ENCODE data around the gene USP6NL. TPM values are rescaled to one million over a fixed set of nuclear protein-coding genes. Genes with fewer than 3 reads are reported as not detected.

USP6NL gene
- total and polyA plus RNA-seq, 10 of the 15 experiments (the other 5 are each of a cell fraction or from before 2014, with no cell fraction given): 4.0 to 27.7 (median 18.2) TPM

DNA sequence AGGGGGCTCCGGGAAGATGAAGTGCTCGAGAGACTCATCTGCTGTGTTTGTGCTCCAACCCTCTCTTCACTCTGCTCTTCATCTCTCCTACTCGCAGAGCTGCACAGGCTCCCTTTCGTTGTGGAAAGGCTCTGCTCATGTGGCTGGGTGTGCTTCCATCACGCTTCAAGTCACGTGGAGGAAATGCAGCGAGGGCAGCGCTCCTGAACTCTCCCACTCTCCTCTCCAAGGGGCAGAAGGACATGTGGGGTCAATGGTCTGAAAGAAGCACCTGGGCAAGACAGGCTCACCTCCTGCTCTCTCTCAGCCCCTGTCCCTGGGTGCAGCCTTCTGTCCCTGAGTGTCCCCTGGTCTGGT is 72.6 kb downstream of the USP6NL start:
- Histone ChIP-seq H3K9ac (ENCODE audit: control insufficient read depth, insufficient read depth, low read length) (no peak overlapping the region), H3K79me2 (ENCODE audit: control insufficient read depth, insufficient read depth, low read length) (peaks cover 57% of the 10 kb centered on the region), H3K9me3 (replicated peaks; ENCODE audit: control insufficient read depth, insufficient read depth, low read length) (no peaks in the 10 kb centered on the region), H3K4me1 (ENCODE audit: control insufficient read depth, insufficient read depth, low read length) (peaks cover 31% of the 10 kb centered on the region), H3K4me2 (ENCODE audit: control insufficient read depth, insufficient read depth) (no peak overlapping the region), H3K27me3 (replicated peaks in 1 of 2; ENCODE audit: control insufficient read depth in 2 of 2, insufficient read depth in 2 of 2, low read length in 1 of 2) (no peaks in the 10 kb centered on the region), H4K20me1 (ENCODE audit: control insufficient read depth, insufficient read depth) (no peaks in the 10 kb centered on the region), H2AFZ (ENCODE audit: control insufficient read depth, low read depth, low read length) (no peak overlapping the region), H3K27ac (ENCODE audit: control insufficient read depth, insufficient read depth) (no peak overlapping the region), H3K4me3 (no peak overlapping the region), H3K36me3 (ENCODE audit: control insufficient read depth in 2 of 2, insufficient read depth in 2 of 2, low read length in 1 of 2) (no peaks in the 10 kb centered on the region)
- SMC1A ChIA-PET (ENCODE audit: uncharacterized antibody, unreplicated experiment): interaction anchor here (1.5 to 2.6 kb wide), 3 partner anchors 10 to 13 kb away, joined by 3 to 11 read pairs (median 5); no protein-coding TSS in a partner anchor
- RAD21 ChIA-PET (ENCODE audit: unreplicated experiment): interaction anchor here (1.2 to 1.4 kb wide), 2 partner anchors 10 to 16 kb away, joined by 3 to 6 read pairs; no protein-coding TSS in a partner anchor
- TF ChIP-seq CBFB (IDR thresholded peaks at IDR 0.05; ENCODE audit: low read depth) (no peak), POLR2A (IDR thresholded peaks at IDR 0.05; ENCODE audit: low read depth, low read length) (0 out of 2 replicates have a peak, but pooled peaks have one; percentile 23)
- TF ChIP-seq, protein P1, sequence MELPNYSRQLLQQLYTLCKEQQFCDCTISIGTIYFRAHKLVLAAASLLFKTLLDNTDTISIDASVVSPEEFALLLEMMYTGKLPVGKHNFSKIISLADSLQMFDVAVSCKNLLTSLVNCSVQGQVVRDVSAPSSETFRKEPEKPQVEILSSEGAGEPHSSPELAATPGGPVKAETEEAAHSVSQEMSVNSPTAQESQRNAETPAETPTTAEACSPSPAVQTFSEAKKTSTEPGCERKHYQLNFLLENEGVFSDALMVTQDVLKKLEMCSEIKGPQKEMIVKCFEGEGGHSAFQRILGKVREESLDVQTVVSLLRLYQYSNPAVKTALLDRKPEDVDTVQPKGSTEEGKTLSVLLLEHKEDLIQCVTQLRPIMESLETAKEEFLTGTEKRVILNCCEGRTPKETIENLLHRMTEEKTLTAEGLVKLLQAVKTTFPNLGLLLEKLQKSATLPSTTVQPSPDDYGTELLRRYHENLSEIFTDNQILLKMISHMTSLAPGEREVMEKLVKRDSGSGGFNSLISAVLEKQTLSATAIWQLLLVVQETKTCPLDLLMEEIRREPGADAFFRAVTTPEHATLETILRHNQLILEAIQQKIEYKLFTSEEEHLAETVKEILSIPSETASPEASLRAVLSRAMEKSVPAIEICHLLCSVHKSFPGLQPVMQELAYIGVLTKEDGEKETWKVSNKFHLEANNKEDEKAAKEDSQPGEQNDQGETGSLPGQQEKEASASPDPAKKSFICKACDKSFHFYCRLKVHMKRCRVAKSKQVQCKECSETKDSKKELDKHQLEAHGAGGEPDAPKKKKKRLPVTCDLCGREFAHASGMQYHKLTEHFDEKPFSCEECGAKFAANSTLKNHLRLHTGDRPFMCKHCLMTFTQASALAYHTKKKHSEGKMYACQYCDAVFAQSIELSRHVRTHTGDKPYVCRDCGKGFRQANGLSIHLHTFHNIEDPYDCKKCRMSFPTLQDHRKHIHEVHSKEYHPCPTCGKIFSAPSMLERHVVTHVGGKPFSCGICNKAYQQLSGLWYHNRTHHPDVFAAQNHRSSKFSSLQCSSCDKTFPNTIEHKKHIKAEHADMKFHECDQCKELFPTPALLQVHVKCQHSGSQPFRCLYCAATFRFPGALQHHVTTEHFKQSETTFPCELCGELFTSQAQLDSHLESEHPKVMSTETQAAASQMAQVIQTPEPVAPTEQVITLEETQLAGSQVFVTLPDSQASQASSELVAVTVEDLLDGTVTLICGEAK (IDR thresholded peaks at IDR 0.05; ENCODE audit: borderline replicate concordance): no peak
- TF ChIP-seq, protein P2, sequence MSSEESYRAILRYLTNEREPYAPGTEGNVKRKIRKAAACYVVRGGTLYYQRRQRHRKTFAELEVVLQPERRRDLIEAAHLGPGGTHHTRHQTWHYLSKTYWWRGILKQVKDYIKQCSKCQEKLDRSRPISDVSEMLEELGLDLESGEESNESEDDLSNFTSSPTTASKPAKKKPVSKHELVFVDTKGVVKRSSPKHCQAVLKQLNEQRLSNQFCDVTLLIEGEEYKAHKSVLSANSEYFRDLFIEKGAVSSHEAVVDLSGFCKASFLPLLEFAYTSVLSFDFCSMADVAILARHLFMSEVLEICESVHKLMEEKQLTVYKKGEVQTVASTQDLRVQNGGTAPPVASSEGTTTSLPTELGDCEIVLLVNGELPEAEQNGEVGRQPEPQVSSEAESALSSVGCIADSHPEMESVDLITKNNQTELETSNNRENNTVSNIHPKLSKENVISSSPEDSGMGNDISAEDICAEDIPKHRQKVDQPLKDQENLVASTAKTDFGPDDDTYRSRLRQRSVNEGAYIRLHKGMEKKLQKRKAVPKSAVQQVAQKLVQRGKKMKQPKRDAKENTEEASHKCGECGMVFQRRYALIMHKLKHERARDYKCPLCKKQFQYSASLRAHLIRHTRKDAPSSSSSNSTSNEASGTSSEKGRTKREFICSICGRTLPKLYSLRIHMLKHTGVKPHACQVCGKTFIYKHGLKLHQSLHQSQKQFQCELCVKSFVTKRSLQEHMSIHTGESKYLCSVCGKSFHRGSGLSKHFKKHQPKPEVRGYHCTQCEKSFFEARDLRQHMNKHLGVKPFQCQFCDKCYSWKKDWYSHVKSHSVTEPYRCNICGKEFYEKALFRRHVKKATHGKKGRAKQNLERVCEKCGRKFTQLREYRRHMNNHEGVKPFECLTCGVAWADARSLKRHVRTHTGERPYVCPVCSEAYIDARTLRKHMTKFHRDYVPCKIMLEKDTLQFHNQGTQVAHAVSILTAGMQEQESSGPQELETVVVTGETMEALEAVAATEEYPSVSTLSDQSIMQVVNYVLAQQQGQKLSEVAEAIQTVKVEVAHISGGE (CRISPR knock-in tag; IDR thresholded peaks at IDR 0.05): no peak
- TF ChIP-seq, protein P3, sequence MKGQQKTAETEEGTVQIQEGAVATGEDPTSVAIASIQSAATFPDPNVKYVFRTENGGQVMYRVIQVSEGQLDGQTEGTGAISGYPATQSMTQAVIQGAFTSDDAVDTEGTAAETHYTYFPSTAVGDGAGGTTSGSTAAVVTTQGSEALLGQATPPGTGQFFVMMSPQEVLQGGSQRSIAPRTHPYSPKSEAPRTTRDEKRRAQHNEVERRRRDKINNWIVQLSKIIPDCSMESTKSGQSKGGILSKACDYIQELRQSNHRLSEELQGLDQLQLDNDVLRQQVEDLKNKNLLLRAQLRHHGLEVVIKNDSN (IDR thresholded peaks at IDR 0.05; ENCODE audit: borderline replicate concordance, extremely low read length, insufficient read depth, low read depth, low read length): peak; percentile 85
- TF ChIP-seq, protein P4, sequence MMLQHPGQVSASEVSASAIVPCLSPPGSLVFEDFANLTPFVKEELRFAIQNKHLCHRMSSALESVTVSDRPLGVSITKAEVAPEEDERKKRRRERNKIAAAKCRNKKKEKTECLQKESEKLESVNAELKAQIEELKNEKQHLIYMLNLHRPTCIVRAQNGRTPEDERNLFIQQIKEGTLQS (IDR thresholded peaks at IDR 0.05; ENCODE audit: borderline replicate concordance, extremely low read depth, low read depth, low read length): 0 out of 2 replicates have a peak, but pooled peaks have one; percentile 19
- no TSS peak for BruUV-seq (replicated peaks)
- intact Hi-C loops (cut with micrococcal nuclease; ENCODE audit: unreplicated experiment): no loop called here
- in situ Hi-C loops (cut with MboI): no loop called here
- FAIRE-seq (peak; percentile 23), DNase-seq (ENCODE audit: low read depth, low spot score) (no peak), ATAC-seq (no peak)
- 62% methylated on average over 8 of the region's 8 CpGs for WGBS (ENCODE audit: insufficient coverage, insufficient replicate concordance, low lambda C conversion rate, missing lambda C conversion rate)
- CTCF ChIA-PET: interaction anchor here (1.3 to 1.8 kb wide), 2 partner anchors 9 to 117 kb away, joined by 4 to 5 read pairs; no protein-coding TSS in a partner anchor
- POLR2A ChIA-PET: no interaction called here

All from GM12878 (cell line).